K562 (cell line): Measurements from ENCODE around the gene CDKN2C. TPM values are rescaled to one million over a fixed set of nuclear protein-coding genes. Genes with fewer than 3 reads are reported as not detected.

ENCODE experiments used
- ATAC-seq: fragments of 200-7000 bp; cut with Tn5 transposase; 3 replicates; pipeline ENCODE4 v1.9.1; 2020; ENCODE audit warnings: moderate library complexity
- BruUV-seq: library from RNA; stranded (reverse); fragments of 400-500 nt; replicated peaks from 2 replicates; lab custom pipeline; 2021; lab: Mats Ljungman, UMichigan
- CTCF ChIA-PET: fragments of 300-600 bp; formaldehyde crosslinking; extraction: SDS; loops from one replicate; lab custom pipeline; 2021; ENCODE audit warnings: low intra/inter-chr PET ratio; lab: Yijun Ruan, JAX
- POLR2A ChIA-PET: fragments of 300-600, 350-650 bp; sonication (Branson Sonifier 250); formaldehyde crosslinking; extraction: SDS; loops from one replicate; lab custom pipeline; 2021; ENCODE audit warnings: antibody characterized with exemption, inconsistent platforms; lab: Yijun Ruan, JAX
- DNase-seq, 4 experiments: peaks; one replicate each; pipeline versions ENCODE4 v3.0.0 to v3.0.0-alpha.2; 2011 to 2018; ENCODE audit warnings: low spot score in 3 of 4, mixed read lengths in 3 of 4; ENCODE audit errors: extremely low read depth in 1 of 4
- FAIRE-seq: peaks from 2 replicates; lab custom pipeline; 2011; peaks lifted over from hg19 to GRCh38; lab: Jason Lieb, UNC
- H2AFZ ChIP-seq: 2 replicates; pipeline ENCODE4 v1.6.0; 2011; ENCODE audit warnings: low read depth, low read length, control low read depth, inconsistent platforms
- H3K27ac ChIP-seq: fragments of 200-600 bp; 3 replicates; pipeline ENCODE4 v1.8.0; 2011; ENCODE audit warnings: low read depth, mild to moderate bottlenecking, control low read depth, inconsistent platforms, low read length, moderate library complexity, mixed read lengths; ENCODE audit errors: extremely low read depth
- H3K27me3 ChIP-seq, 2 experiments: fragments of 300-600 bp in 1 of 2; 2 replicates in 1 of 2; 3 replicates in 1 of 2; pipeline versions ENCODE4 v1.6.0 to v1.8.0; 2011; ENCODE audit warnings: inconsistent platforms in 2 of 2, low read length in 2 of 2, mild to moderate bottlenecking in 1 of 2, mixed read lengths in 1 of 2, moderate library complexity in 1 of 2; ENCODE audit not compliant: control insufficient read depth in 2 of 2, insufficient read depth in 2 of 2
- H3K36me3 ChIP-seq: fragments of 300-600 bp; 3 replicates; pipeline ENCODE4 v1.8.0; 2011; ENCODE audit warnings: mild to moderate bottlenecking, low read length, inconsistent platforms; ENCODE audit not compliant: control insufficient read depth, insufficient read depth
- H3K4me1 ChIP-seq, 2 experiments: fragments of 200-600 bp in 1 of 2; replicated peaks in 1 of 2; 2 replicates in 1 of 2; 3 replicates in 1 of 2; pipeline versions ENCODE4 v1.5.1 to v1.8.0; 2011; ENCODE audit warnings: inconsistent platforms in 2 of 2, low read length in 2 of 2, mild to moderate bottlenecking in 1 of 2, mixed read lengths in 1 of 2, moderate library complexity in 1 of 2; ENCODE audit not compliant: control insufficient read depth in 2 of 2, insufficient read depth in 2 of 2
- H3K4me2 ChIP-seq: 2 replicates; pipeline ENCODE4 v1.6.1; 2011; ENCODE audit warnings: low read length, control low read depth, inconsistent platforms, mixed read lengths; ENCODE audit not compliant: insufficient read depth
- H3K4me3 ChIP-seq: fragments of 200-600 bp; sonication (generic), shearing (Covaris generic); 2 replicates; pipeline ENCODE4 v1.5.1; 2016; ENCODE audit warnings: control low read depth, inconsistent platforms
- H3K79me2 ChIP-seq: fragments of 200-600 bp; 3 replicates; pipeline ENCODE4 v1.8.0; 2011; ENCODE audit warnings: low read length, inconsistent platforms; ENCODE audit not compliant: control insufficient read depth, insufficient read depth
- H3K9ac ChIP-seq, 2 experiments: 2 replicates each; pipeline versions ENCODE4 v1.6.0 to v1.6.1; 2011; ENCODE audit warnings: low read depth in 2 of 2, low read length in 2 of 2, control low read depth in 1 of 2, inconsistent platforms in 1 of 2, mild to moderate bottlenecking in 1 of 2, mixed read lengths in 1 of 2; ENCODE audit not compliant: insufficient read depth in 1 of 2
- H3K9me1 ChIP-seq: one replicate; pipeline ENCODE4 v1.6.0; 2011; ENCODE audit warnings: inconsistent platforms, mild to moderate bottlenecking, low read length, moderate library complexity; ENCODE audit not compliant: control insufficient read depth, insufficient read depth
- H3K9me3 ChIP-seq: replicated peaks from 2 replicates; pipeline ENCODE4 v1.5.1; 2011; ENCODE audit warnings: low read depth, low read length, inconsistent platforms; ENCODE audit not compliant: control insufficient read depth, insufficient read depth
- H4K20me1 ChIP-seq: replicated peaks from 2 replicates; pipeline ENCODE4 v1.6.1; 2011; ENCODE audit warnings: low read length, inconsistent platforms, mixed read lengths; ENCODE audit not compliant: control insufficient read depth, insufficient read depth
- CHAMP1 ChIP-seq: fragments of 450-650 bp; IDR thresholded peaks from 2 replicates; pipeline ENCODE4 v1.6.1; 2016; ENCODE audit warnings: mild to moderate bottlenecking
- HDAC3 ChIP-seq: fragments of 450-650 bp; IDR thresholded peaks from 2 replicates; pipeline ENCODE4 v1.6.1; 2018; ENCODE audit warnings: borderline replicate concordance, mild to moderate bottlenecking, moderate library complexity; ENCODE audit not compliant: partially characterized antibody
- KDM1A ChIP-seq, 2 experiments: fragments of 450-650 bp; IDR thresholded peaks; 2 replicates each; pipeline ENCODE4 v1.6.1; 2016; ENCODE audit warnings: mild to moderate bottlenecking in 2 of 2
- MTA1 ChIP-seq: fragments of 450-650 bp; IDR thresholded peaks from 2 replicates; pipeline ENCODE4 v1.6.1; 2017; ENCODE audit warnings: borderline replicate concordance
- NR2F6 ChIP-seq: fragments of 450-650 bp; formaldehyde crosslinking; IDR thresholded peaks from 2 replicates; pipeline ENCODE4 v1.4.0; 2020; ENCODE audit warnings: mild to moderate bottlenecking
- NUFIP1 ChIP-seq: fragments of 450-650 bp; IDR thresholded peaks from 2 replicates; pipeline ENCODE4 v1.6.1; 2018; ENCODE audit not compliant: partially characterized antibody
- PRPF4 ChIP-seq: fragments of 200-400 bp; formaldehyde crosslinking; IDR thresholded peaks from one replicate; pipeline ENCODE4 v1.6.1; 2017; ENCODE audit warnings: low read length, low read depth, mild to moderate bottlenecking; ENCODE audit not compliant: insufficient read depth, poor library complexity, severe bottlenecking
- TSC22D4 ChIP-seq: fragments of 450-650 bp; IDR thresholded peaks from 2 replicates; pipeline ENCODE4 v1.6.1; 2016; ENCODE audit warnings: missing genetic modification characterization, missing biosample characterization, control low read depth
- ZKSCAN1 ChIP-seq: fragments of 150-350 bp; IDR thresholded peaks from 2 replicates; pipeline ENCODE4 v1.6.1; 2016; ENCODE audit warnings: low read depth, low read length
- ZNF431 ChIP-seq: sonication (generic); formaldehyde crosslinking; IDR thresholded peaks from 2 replicates; pipeline ENCODE4 v1.8.0; 2022; ENCODE audit warnings: mild to moderate bottlenecking, missing genetic modification reagents
- ZSCAN29 ChIP-seq: fragments of 450-650 bp; IDR thresholded peaks from 2 replicates; pipeline ENCODE4 v1.6.1; 2017
- ZSCAN32 ChIP-seq: fragments of 450-650 bp; formaldehyde crosslinking; IDR thresholded peaks from 2 replicates; pipeline ENCODE4 v1.4.0; 2020; ENCODE audit warnings: mild to moderate bottlenecking, moderate library complexity
- WGBS: fragments of 100-300 bp; shearing (Covaris generic); methylation state at CpG from one replicate; pipeline ENCODE4 v1.1.6; 2016; ENCODE audit warnings: low coverage, mixed read lengths; ENCODE audit not compliant: insufficient coverage; ENCODE audit errors: missing lambda C conversion rate; 5-methylcytosine and 5-hydroxymethylcytosine counted together
- in situ Hi-C: fragments of 300-500 bp; cut with MboI; formaldehyde crosslinking; loops from 4 replicates; pipeline ENCODE4 v1.15.0; 2018; ENCODE audit warnings: inconsistent platforms, mixed read lengths
- intact Hi-C: fragments of 100-400 bp; cut with micrococcal nuclease; formaldehyde crosslinking; loops from 2 replicates; pipeline ENCODE4 v1.14.2; 2022
- polyA plus RNA-seq, 8 experiments: library from polyadenylated mRNA; depleted of rRNA in 4 of 8; stranded (reverse) in 5 of 8; unstranded in 3 of 8; fragments of >200 nt; fragmentation: Nextera tagmentation in 2 of 8; fragmentation: Illumina TruSeq in 1 of 8; extraction: Ambion mirVana in 2 of 8; extraction: Trizol in 1 of 8; gene quantifications; 2 replicates each; pipeline versions ENCODE4 v1.2.1 to v1.2.3, GENCODE V29; 2011 to 2014; ENCODE audit warnings: inconsistent platforms in 1 of 8, missing spikeins in 1 of 8
- total RNA-seq, 7 experiments: library from RNA; depleted of rRNA in 6 of 7; stranded (reverse); fragments of >200 nt in 6 of 7; fragmentation: Illumina TruSeq in 2 of 7; extraction: Trizol in 2 of 7; gene quantifications; 2 replicates each; pipeline versions ENCODE4 v1.2.1 to v1.2.3, GENCODE V29; 2011 to 2021; ENCODE audit warnings: low replicate concordance in 1 of 7
- TF ChIP-seq, protein P1 (sequence below): fragments of 250-450 bp; sonication (Bioruptor Pico); IDR thresholded peaks from 2 replicates; pipeline ENCODE4 v1.4.0; 2020; ENCODE audit warnings: mild to moderate bottlenecking, moderate library complexity
- TF ChIP-seq, protein P2 (sequence below): fragments of 450-650 bp; IDR thresholded peaks from 2 replicates; pipeline ENCODE4 v1.6.1; 2014; ENCODE audit warnings: low read depth, mild to moderate bottlenecking, moderate library complexity, borderline replicate concordance

Gene CDKN2C
- total and polyA plus RNA-seq, 9 of the 15 experiments (the other 6 are each of a cell fraction or from before 2014, with no cell fraction given): 11.9 to 74.3 (median 45.9) TPM

GRCh38 chr1:50940291-50940690 is 29.8 kb upstream of the CDKN2C start:
- H3K4me1 ChIP-seq: peaks cover 0 to 17% of the 10 kb centered on the region in 2 experiments; a peak in 2 of 5 replicates
- peaks cover 15% of the 10 kb centered on the region; the same call in 1 of the 2 replicates for H4K20me1 ChIP-seq
- FAIRE-seq: no peak
- DNase-seq: no peak
- in situ Hi-C loops: no loop called here
- H3K27ac ChIP-seq: no peak overlapping the region
- H3K79me2 ChIP-seq: peaks cover 99% of the 10 kb centered on the region
- no peaks in the 10 kb centered on the region for H3K27me3 ChIP-seq
- POLR2A ChIA-PET: interaction anchor here (0.8 to 2.7 kb wide), 4 partner anchors 10 to 20 kb away, joined by 3 to 12 read pairs (median 4); partner anchors contain the start of gene FAF1
- 78% methylated on average over 3 of the region's 3 CpGs for WGBS
- H3K9ac ChIP-seq: no peak overlapping the region
- no TSS peak for BruUV-seq
- H3K9me3 ChIP-seq: no peaks in the 10 kb centered on the region
- H3K9me1 ChIP-seq: no peaks in the 10 kb centered on the region
- H2AFZ ChIP-seq: no peak overlapping the region
- no peak overlapping the region for H3K4me2 ChIP-seq
- ATAC-seq: no peak
- H3K36me3 ChIP-seq: peaks cover 54% of the 10 kb centered on the region
- H3K4me3 ChIP-seq: no peak overlapping the region
- intact Hi-C loops: no loop called here
- CTCF ChIA-PET: no interaction called here
- TF ChIP-seq NUFIP1 (no peak), MTA1 (no peak), ZSCAN32 (no peak), HDAC3 (no peak), CHAMP1 (no peak), PRPF4 (no peak), TSC22D4 (tag) (no peak), ZKSCAN1 (no peak), KDM1A (IDR thresholded peaks at IDR 0.05) (no peak), ZSCAN29 (no peak), ZNF431 (CRISPR knock-in tag) (no peak), NR2F6 (no peak)
- TF ChIP-seq, protein P1, sequence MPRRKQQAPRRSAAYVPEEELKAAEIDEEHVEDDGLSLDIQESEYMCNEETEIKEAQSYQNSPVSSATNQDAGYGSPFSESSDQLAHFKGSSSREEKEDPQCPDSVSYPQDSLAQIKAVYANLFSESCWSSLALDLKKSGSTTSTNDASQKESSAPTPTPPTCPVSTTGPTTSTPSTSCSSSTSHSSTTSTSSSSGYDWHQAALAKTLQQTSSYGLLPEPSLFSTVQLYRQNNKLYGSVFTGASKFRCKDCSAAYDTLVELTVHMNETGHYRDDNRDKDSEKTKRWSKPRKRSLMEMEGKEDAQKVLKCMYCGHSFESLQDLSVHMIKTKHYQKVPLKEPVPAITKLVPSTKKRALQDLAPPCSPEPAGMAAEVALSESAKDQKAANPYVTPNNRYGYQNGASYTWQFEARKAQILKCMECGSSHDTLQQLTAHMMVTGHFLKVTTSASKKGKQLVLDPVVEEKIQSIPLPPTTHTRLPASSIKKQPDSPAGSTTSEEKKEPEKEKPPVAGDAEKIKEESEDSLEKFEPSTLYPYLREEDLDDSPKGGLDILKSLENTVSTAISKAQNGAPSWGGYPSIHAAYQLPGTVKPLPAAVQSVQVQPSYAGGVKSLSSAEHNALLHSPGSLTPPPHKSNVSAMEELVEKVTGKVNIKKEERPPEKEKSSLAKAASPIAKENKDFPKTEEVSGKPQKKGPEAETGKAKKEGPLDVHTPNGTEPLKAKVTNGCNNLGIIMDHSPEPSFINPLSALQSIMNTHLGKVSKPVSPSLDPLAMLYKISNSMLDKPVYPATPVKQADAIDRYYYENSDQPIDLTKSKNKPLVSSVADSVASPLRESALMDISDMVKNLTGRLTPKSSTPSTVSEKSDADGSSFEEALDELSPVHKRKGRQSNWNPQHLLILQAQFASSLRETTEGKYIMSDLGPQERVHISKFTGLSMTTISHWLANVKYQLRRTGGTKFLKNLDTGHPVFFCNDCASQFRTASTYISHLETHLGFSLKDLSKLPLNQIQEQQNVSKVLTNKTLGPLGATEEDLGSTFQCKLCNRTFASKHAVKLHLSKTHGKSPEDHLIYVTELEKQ (CRISPR knock-in tag): no peak
- TF ChIP-seq, protein P2, sequence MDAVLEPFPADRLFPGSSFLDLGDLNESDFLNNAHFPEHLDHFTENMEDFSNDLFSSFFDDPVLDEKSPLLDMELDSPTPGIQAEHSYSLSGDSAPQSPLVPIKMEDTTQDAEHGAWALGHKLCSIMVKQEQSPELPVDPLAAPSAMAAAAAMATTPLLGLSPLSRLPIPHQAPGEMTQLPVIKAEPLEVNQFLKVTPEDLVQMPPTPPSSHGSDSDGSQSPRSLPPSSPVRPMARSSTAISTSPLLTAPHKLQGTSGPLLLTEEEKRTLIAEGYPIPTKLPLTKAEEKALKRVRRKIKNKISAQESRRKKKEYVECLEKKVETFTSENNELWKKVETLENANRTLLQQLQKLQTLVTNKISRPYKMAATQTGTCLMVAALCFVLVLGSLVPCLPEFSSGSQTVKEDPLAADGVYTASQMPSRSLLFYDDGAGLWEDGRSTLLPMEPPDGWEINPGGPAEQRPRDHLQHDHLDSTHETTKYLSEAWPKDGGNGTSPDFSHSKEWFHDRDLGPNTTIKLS: no peak
